ENCODE data around the gene UBTD1. TPM values are rescaled to one million over a fixed set of nuclear protein-coding genes. Genes with fewer than 3 reads are reported as not detected.

The UBTD1 gene
- total RNA-seq, 2 donors from 2014 or later: 10.2 to 20.4 TPM

DNA sequence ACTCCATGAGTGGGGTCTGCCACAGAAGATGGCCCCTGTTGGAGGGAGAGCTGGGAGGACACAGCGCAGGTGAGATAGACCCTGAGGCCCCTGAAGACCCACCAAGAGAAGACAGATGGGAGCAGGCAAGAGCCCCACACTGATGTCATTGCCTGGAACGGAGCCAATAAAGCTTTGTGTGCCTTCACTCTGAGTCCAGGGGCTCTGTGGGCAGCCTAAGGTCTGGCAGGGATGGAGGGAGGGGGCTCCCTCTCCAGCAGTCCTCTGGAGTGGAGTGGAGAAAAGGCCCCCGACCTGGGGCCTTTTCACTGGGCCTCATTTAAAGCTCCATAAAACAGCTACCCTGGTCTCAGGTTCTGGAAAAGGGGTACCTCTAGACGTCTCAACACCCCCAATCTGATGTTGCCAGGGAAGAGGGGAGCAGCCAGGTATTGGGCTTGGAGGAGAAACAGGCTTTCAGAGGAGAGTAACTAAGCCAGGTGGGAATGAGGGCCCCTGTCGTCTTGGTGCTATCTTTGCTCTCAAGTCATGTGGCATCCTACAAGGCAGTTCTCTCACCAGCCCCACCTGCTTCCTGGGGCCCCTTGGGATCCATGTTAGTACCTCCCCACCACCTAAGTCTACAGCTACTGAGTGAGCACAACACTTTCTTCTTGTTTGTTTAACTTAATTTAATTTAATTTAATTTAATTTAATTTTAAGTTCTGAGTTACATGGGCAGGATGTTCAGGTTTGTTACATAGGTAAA is 92.2 kb downstream of the UBTD1 start:
- ATAC-seq (ENCODE audit: insufficient number of reproducible peaks, low FRiP score, low read depth) (no peak), DNase-seq (ENCODE audit: low spot score) (no peak)
- H3K27ac ChIP-seq: no peak overlapping the region
- H3K4me3 ChIP-seq: no peak overlapping the region
- H3K36me3 ChIP-seq: no peaks in the 10 kb centered on the region
- peaks cover 16 to 35% of the 10 kb centered on the region in 2 donors for H3K4me1 ChIP-seq (ENCODE audit: control insufficient read depth in 1 of 2, low read depth in 2 of 2)
- TF ChIP-seq CTCF (IDR thresholded peaks at IDR 0.05): no peak
- H3K9me3 ChIP-seq: no peaks in the 10 kb centered on the region
- no peaks in the 10 kb centered on the region for H3K27me3 ChIP-seq (replicated peaks; ENCODE audit: insufficient read depth)

- no peaks in the 10 kb centered on the region for H3K27me3 ChIP-seq (replicated peaks; ENCODE audit: insufficient read depth)
- DNase-seq (ENCODE audit: low spot score) (no peak), ATAC-seq (ENCODE audit: insufficient number of reproducible peaks, low FRiP score, low read depth) (peak; percentile 47)
- no peaks in the 10 kb centered on the region for H3K36me3 ChIP-seq
- H3K4me1 ChIP-seq (ENCODE audit: control insufficient read depth in 1 of 2, low read depth in 2 of 2): peaks cover 34 to 54% of the 10 kb centered on the region in 2 donors
- TF ChIP-seq CTCF (IDR thresholded peaks at IDR 0.05): no peak
- peak overlapping the region; percentile 27 for H3K4me3 ChIP-seq
- H3K9me3 ChIP-seq: no peaks in the 10 kb centered on the region
- H3K27ac ChIP-seq: peak overlapping the region; percentile 99
Observed at GRCh38 chr10:97593421-97593820, 94.7 kb downstream of the UBTD1 start.

DNA sequence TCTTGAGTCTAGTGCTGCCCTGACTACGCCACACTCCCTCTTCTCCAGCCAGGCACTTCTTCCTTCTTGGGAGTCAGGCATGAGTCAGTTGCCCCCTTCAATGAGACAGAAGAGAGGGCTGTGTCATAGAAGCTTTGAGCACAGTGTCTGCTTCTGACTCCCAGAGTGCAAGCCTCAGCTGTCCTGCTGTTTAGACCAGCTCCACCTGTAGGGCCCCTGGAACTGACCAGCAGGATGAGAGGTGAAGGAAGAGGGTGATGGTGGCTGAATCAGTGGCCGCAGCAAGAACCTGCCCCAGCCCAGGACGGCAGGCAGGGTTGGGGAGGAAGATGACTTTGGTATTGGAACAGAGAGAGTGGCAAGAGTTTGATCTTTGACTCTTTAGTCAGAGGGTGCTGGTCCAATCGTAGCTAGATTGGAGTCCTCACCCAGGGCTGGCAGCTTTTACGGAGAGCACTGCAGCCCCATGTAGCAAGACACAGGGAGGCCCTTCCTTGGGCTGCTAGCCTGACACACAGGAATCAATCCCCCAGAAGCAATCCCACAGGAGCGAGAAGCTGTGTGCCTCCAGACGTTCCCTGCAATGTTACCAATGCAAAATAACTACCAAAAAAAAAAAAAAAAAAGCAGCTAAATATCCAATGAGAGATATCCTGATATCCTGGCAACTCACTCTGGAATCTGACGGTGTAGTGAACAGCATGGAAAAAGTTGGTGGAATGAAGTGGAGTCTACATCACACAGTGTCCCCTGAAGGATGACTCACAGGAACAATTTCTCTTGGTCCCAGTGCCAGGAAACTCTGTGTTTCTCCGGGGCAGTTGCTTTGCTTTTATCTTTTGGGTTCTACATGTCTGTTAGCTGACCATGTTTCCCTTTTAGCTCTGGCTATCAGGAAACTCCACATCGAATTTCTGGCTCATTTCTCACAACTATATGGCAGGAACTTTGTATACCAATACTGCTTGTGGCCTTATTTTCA is 97.7 kb downstream of the UBTD1 start:
- Histone ChIP-seq H3K4me1 (ENCODE audit: control insufficient read depth in 1 of 2, low read depth in 2 of 2) (peaks cover 34 to 60% of the 10 kb centered on the region in 2 donors), H3K27me3 (replicated peaks; ENCODE audit: insufficient read depth) (no peaks in the 10 kb centered on the region), H3K4me3 (peak overlapping the region; percentile 26), H3K36me3 (no peaks in the 10 kb centered on the region), H3K27ac (peak overlapping the region; percentile 99), H3K9me3 (no peaks in the 10 kb centered on the region)
- DNase-seq (ENCODE audit: low spot score): peak; percentile 63
- peak; percentile 92 for ATAC-seq (ENCODE audit: insufficient number of reproducible peaks, low FRiP score, low read depth)
- TF ChIP-seq CTCF (IDR thresholded peaks at IDR 0.05): no peak

- H3K4me3 ChIP-seq: no peak overlapping the region
- H3K27ac ChIP-seq: peak overlapping the region; percentile 84 to 99
- peaks cover 38 to 70% of the 10 kb centered on the region in 2 donors for H3K4me1 ChIP-seq (ENCODE audit: control insufficient read depth in 1 of 2, low read depth in 2 of 2)
- no peaks in the 10 kb centered on the region for H3K9me3 ChIP-seq
- ATAC-seq (ENCODE audit: insufficient number of reproducible peaks, low FRiP score, low read depth) (no peak), DNase-seq (ENCODE audit: low spot score) (no peak)
- no peak for TF ChIP-seq CTCF (IDR thresholded peaks at IDR 0.05)
- H3K27me3 ChIP-seq (replicated peaks; ENCODE audit: insufficient read depth): no peaks in the 10 kb centered on the region
- H3K36me3 ChIP-seq: no peaks in the 10 kb centered on the region
Observed at GRCh38 chr10:97597778-97598177, 99.1 kb downstream of the UBTD1 start.

All from thoracic aorta (tissue), 2 donors.